Thyroid gland (tissue), 4 donors: Measurements from ENCODE around the gene OR1D2. TPM values are rescaled to one million over a fixed set of nuclear protein-coding genes. Genes with fewer than 3 reads are reported as not detected.

Experiments
- DNase-seq, 2 donors: peaks; one replicate each; pipeline ENCODE4 v3.0.0-alpha.2; 2019
- H3K27ac ChIP-seq, 3 donors: fragments of 200-600 bp; sonication (generic); 1 replicate in 2 of 3; 2 replicates in 1 of 3; pipeline ENCODE4 v1.5.1; 2016 to 2019; ENCODE audit warnings: mild to moderate bottlenecking in 1 of 3, moderate library complexity in 1 of 3
- H3K27me3 ChIP-seq: fragments of 200-600 bp; sonication (generic); one replicate; pipeline ENCODE4 v1.5.1; 2019
- H3K36me3 ChIP-seq, 2 donors: fragments of 200-600 bp; sonication (generic); one replicate each; pipeline ENCODE4 v1.5.1; 2016 to 2019
- H3K4me1 ChIP-seq, 2 donors: fragments of 200-600 bp; sonication (generic); one replicate each; pipeline ENCODE4 v1.5.1; 2017 to 2019
- H3K4me3 ChIP-seq, 3 donors: fragments of 200-600 bp; sonication (generic); replicated peaks in 1 of 3; 1 replicate in 2 of 3; 2 replicates in 1 of 3; pipeline ENCODE4 v1.5.1; 2016; ENCODE audit warnings: mild to moderate bottlenecking in 1 of 3
- H3K9me3 ChIP-seq: fragments of 200-600 bp; sonication (generic); one replicate; pipeline ENCODE4 v1.5.1; 2017
- CTCF ChIP-seq, 6 experiments: fragments of 200-600 bp in 3 of 6; fragments of 450-650 bp in 3 of 6; sonication (generic) in 3 of 6; IDR thresholded peaks; one replicate each; pipeline ENCODE4 v1.5.1; 2016 to 2019; ENCODE audit warnings: antibody characterized with exemption in 6 of 6, mild to moderate bottlenecking in 2 of 6, inconsistent platforms in 1 of 6, moderate library complexity in 1 of 6
- POLR2A ChIP-seq, 2 donors: fragments of 450-650 bp; IDR thresholded peaks; one replicate each; pipeline ENCODE4 v1.6.1; 2017; ENCODE audit warnings: antibody characterized with exemption in 2 of 2, mild to moderate bottlenecking in 2 of 2, moderate library complexity in 1 of 2
- WGBS, 2 donors: methylation state at CpG; one replicate each; pipeline ENCODE4 v1.1.5; 2017; 5-methylcytosine and 5-hydroxymethylcytosine counted together
- intact Hi-C: fragments of 100-400 bp; cut with DNase I; formaldehyde crosslinking; loops from one replicate; pipeline ENCODE4 v1.15.1; 2023
- total RNA-seq, 4 donors: library from RNA; depleted of rRNA; stranded (reverse); fragments of >200 nt; gene quantifications; one replicate each; pipeline ENCODE4 v1.2.3, GENCODE V29; 2016

The OR1D2 gene
- total RNA-seq, 4 donors from 2014 or later: not detected

GRCh38 chr17:3039736-3040135 is 64.5 kb downstream of the OR1D2 start:
- WGBS, 2 donors: 76 to 77% methylated on average over 6 of the region's 6 CpGs
- H3K36me3 ChIP-seq: no peaks in the 10 kb centered on the region
- no peak for TF ChIP-seq CTCF (IDR thresholded peaks at IDR 0.05)
- TF ChIP-seq POLR2A (IDR thresholded peaks at IDR 0.05): no peak
- H3K9me3 ChIP-seq: no peaks in the 10 kb centered on the region
- no peak overlapping the region for H3K27ac ChIP-seq
- H3K4me1 ChIP-seq: peaks cover 0 to 9% of the 10 kb centered on the region in 2 donors
- DNase-seq: no peak
- H3K27me3 ChIP-seq: no peaks in the 10 kb centered on the region
- no peak overlapping the region for H3K4me3 ChIP-seq
- intact Hi-C loops: no loop called here

- intact Hi-C loops: no loop called here
- Histone ChIP-seq H3K27me3 (no peaks in the 10 kb centered on the region), H3K4me3 (no peak overlapping the region), H3K27ac (no peak overlapping the region), H3K36me3 (no peaks in the 10 kb centered on the region), H3K4me1 (peaks cover 0 to 9% of the 10 kb centered on the region in 2 donors), H3K9me3 (no peaks in the 10 kb centered on the region)
- no peak for DNase-seq
- TF ChIP-seq POLR2A (IDR thresholded peaks at IDR 0.05) (no peak), CTCF (IDR thresholded peaks at IDR 0.05) (no peak)
- 33 to 34% methylated on average over 5 of the region's 5 CpGs for WGBS, 2 donors
Observed at GRCh38 chr17:3038941-3039340, 65.3 kb downstream of the OR1D2 start.

Other genes starting within 250 kb of the OR1D2 start
- not detected for gene OR1D5, start 40.8 kb downstream of the OR1D2 start, total RNA-seq
- gene OR1G1, start 23.1 kb upstream of the OR1D2 start, total RNA-seq: not detected
- gene OR1A2, start 93.1 kb upstream of the OR1D2 start, total RNA-seq: not detected
- not detected for gene OR1A1, start 103.2 kb upstream of the OR1D2 start, total RNA-seq
- not detected for gene OR3A1, start 193.9 kb upstream of the OR1D2 start, total RNA-seq